HG03039 (cell line): ENCODE results near the gene CD82.

Experiments
- ATAC-seq: cut with Tn5 transposase; IDR thresholded peaks from one replicate; pipeline ENCODE4 v1.9.1; 2021; ENCODE audit warnings: mild to moderate bottlenecking, moderate library complexity; ENCODE audit not compliant: unreplicated experiment

CD82 gene

GRCh38 chr11:44574610-44575287 is 9.3 kb downstream of the CD82 start:
- no peak for ATAC-seq

- no peak for ATAC-seq
Observed at GRCh38 chr11:44575288-44575672, 9.8 kb downstream of the CD82 start.

- ATAC-seq, result no peak
Observed at GRCh38 chr11:44575962-44576361, 10.5 kb downstream of the CD82 start.

- no peak for ATAC-seq
Observed at GRCh38 chr11:44576656-44577055, 11.2 kb downstream of the CD82 start.

- no peak for ATAC-seq
Observed at GRCh38 chr11:44577231-44577830, 11.9 kb downstream of the CD82 start.

GRCh38 chr11:44578279-44578678 is 12.8 kb downstream of the CD82 start:
- ATAC-seq, result no peak

GRCh38 chr11:44579302-44579761 is 13.9 kb downstream of the CD82 start:
- no peak for ATAC-seq

- no peak for ATAC-seq
Observed at GRCh38 chr11:44580701-44581100, 15.2 kb downstream of the CD82 start.

- no peak for ATAC-seq
Observed at GRCh38 chr11:44581246-44581645, 15.8 kb downstream of the CD82 start.

GRCh38 chr11:44582641-44583352 is 17.3 kb downstream of the CD82 start:
- no peak for ATAC-seq

GRCh38 chr11:44583353-44583669 is 17.8 kb downstream of the CD82 start:
- no peak for ATAC-seq

- no peak for ATAC-seq
Observed at GRCh38 chr11:44585421-44585820, 20.0 kb downstream of the CD82 start.

GRCh38 chr11:44589301-44589700 is 23.8 kb downstream of the CD82 start:
- ATAC-seq, result no peak

- no peak for ATAC-seq
Observed at GRCh38 chr11:44590769-44591168, 25.3 kb downstream of the CD82 start.

GRCh38 chr11:44591557-44591956 is 26.1 kb downstream of the CD82 start:
- ATAC-seq, result no peak

GRCh38 chr11:44592125-44592940 is 26.9 kb downstream of the CD82 start:
- no peak for ATAC-seq

GRCh38 chr11:44593251-44593650 is 27.8 kb downstream of the CD82 start:
- ATAC-seq, result no peak

GRCh38 chr11:44595006-44595405 is 29.5 kb downstream of the CD82 start:
- ATAC-seq, result no peak

- no peak for ATAC-seq
Observed at GRCh38 chr11:44595964-44596381, 30.5 kb downstream of the CD82 start.

GRCh38 chr11:44596525-44597276 is 31.2 kb downstream of the CD82 start:
- peak; percentile 41 for ATAC-seq
